ENCODE results near the gene LAMB3.
A peak's percentile ranks its signal among the peaks of the same experiment; 100 is the strongest.

The LAMB3 gene

DNA sequence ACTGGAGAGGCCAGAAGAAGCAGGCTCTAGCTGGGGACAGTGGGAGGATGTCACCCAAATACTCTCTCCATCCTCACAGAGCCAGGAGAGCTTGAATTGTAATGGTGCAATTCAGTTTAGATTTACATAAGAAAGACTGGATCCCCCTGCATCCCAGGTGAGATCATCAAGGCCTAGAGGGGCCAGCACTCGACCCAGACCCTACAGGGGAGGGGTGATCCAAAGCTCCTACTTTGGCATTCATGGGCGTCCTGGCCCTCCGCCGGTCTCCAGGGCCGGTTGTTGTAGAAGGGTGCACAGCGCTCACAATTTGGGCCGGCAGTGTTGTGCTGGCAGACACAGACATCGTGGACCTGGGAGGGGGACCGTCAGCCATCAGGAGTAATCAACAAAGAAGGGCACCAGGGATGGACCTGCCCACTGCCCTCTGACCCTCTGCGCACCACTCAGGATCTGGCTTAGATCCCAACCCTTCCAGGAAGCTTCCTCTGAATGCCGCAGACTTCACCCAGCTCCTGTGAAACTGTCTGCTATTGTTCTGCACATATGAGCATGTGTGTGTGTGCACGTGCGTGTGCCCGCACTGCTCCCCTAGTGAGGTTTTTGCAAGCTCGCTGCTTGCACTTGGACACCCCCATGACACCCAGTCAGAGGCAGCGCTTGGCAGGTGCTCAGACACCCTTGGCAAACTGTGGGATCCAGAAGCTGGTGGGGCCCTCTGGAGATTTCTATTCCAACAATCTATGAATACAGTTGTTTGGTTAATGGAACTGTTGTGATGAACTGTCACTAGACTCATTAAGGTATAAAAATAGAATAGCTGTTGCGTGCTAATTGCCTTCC is 21.6 kb downstream of the LAMB3 start:
- DNase-seq, result no peak

GRCh38 chr1:209629621-209630382 is 22.4 kb downstream of the LAMB3 start:
- DNase-seq, result no peak

GRCh38 chr1:209628618-209629299 is 23.5 kb downstream of the LAMB3 start:
- DNase-seq, result no peak

DNA sequence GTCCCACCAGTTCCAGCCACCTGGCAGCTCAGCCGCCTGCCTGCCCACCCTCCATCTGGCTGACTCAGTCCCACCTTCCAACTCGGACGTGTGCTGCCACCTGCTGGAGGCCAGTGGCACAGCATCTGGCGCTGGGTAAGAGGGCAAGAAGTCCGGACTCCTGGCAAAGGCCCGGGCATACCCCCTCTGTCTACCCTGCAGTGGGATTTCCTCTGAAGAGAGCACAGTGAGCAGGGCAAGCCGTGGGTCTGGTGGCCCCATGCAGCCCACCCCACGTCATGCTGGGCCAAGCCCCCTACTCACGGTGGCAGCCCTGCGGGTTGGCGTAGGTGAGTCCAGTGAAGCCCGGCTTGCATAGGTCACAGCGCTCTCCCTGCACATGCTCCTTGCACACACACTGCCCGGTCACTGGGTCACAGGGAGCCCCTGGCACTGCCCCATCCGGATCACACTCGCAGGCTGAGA is 24.5 kb downstream of the LAMB3 start:
- DNase-seq, result peak; percentile 94

- DNase-seq, result peak; percentile 27
Measured at GRCh38 chr1:209627027-209627731, 25.0 kb downstream of the LAMB3 start.

GRCh38 chr1:209626346-209627026 is 25.7 kb downstream of the LAMB3 start:
- no peak for DNase-seq

- DNase-seq, result peak; percentile 19
Measured at GRCh38 chr1:209625791-209626285, 26.4 kb downstream of the LAMB3 start.

GRCh38 chr1:209624558-209625549 is 27.4 kb downstream of the LAMB3 start:
- DNase-seq, result no peak

DNA sequence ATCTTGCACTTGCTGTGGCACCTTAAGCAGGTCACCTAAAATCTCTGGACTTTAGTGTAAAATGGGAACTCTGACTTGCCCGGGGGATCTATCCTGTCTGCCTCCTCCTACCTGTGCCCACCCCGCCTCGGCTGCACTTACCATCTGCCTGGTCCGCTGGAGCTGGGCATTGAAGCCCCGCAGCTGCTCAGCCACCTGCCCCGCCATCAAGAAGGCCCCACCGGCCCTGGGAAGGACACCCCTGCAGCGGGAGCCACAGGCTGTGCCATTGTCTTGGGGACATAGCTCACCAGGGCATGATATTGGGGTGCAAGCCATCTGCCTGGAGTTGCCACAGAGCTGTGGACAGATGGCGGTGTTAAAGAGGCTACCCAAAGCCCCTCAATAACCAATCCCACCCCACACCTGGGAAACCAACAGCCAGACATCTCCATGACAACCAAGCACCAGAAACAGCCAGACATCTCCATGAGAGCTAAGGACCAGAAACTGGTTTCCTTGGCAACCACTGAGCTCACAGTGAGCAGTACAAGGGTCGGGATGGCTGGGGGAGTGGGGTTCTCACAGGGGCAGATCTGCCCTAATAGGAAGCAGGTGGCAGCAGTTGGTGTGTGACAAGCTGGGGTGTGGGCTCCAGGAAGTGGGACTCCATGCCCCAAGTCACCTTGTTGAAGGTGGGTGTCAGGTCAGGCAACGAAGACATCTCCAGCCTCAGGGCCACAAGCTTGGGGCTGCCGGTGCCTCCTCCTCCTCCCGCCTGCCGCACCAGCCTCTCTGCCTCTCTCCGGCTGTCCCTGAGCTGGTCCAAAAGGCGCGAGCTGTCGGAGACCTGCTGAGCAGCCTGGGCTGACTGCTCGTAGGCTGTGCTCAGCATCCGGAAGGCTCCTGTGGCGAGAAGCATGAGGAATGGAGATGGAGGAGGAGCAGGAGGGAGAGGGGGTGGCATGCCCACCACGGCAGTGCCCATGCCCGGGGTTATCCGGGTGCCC is 29.1 kb downstream of the LAMB3 start:
- no peak for DNase-seq

DNA sequence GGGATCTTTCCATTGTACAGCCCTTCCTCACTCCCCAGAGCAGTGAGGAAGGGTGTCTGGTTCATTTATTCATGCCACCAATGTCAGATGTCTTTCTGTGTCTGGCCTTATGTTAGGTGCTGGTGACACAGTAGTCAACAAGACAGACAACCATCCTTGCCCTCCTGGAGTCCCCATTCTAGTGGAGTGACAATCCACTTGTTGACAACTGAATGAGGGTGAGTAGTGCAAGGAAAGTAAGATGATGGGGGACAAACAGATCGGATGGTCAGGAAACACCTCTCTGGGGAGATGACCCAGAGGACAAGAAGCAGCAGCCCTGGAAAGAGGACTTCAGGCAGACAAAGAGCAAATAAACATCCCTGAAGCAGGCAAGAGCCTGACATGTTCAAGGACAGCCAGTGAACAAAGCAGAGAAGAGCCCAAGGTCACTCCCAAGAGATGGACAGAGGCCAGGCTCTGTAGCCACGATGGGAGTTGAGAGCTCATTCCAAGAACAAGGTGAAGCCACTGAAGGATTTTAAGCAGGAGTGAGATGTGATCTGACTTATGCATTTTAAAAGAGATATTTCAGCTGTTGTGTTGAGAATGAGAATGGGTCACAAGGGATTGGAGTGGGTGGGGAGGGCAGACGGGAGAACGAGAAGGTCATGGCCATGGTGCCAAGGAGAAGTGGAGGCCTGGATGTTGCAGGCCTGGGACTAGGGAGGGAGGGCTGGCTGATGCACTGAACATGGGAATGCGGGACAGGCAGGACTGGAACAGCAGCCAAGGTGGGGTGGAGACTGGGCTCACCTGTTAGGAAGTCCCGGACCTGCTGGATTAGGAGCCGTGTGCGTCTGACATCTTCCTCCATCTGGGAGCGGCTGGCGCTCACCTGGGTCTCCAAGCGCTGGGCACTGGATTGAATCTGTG is 30.2 kb downstream of the LAMB3 start:
- DNase-seq, result no peak

DNA sequence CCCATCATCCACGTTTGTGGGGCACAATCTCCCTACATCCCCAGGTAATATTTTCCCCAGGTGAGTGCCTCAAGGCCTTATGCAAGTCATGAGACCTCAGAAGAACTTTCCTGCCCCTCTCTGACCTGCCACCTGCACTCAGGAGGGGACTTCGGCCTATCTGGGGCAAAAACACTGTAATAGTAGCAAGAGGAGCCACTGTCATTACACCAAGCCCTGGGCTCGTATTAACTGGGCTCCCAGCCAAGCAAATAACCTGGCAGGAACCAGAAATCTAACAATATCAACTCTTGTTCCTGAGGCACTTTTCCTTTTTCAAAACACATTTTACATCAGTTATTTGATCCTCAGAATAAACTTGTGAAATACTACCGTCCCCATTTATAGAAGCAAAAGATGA is 30.9 kb downstream of the LAMB3 start:
- no peak for DNase-seq

- no peak for DNase-seq
Measured at GRCh38 chr1:209620487-209620884, 31.7 kb downstream of the LAMB3 start.

DNA sequence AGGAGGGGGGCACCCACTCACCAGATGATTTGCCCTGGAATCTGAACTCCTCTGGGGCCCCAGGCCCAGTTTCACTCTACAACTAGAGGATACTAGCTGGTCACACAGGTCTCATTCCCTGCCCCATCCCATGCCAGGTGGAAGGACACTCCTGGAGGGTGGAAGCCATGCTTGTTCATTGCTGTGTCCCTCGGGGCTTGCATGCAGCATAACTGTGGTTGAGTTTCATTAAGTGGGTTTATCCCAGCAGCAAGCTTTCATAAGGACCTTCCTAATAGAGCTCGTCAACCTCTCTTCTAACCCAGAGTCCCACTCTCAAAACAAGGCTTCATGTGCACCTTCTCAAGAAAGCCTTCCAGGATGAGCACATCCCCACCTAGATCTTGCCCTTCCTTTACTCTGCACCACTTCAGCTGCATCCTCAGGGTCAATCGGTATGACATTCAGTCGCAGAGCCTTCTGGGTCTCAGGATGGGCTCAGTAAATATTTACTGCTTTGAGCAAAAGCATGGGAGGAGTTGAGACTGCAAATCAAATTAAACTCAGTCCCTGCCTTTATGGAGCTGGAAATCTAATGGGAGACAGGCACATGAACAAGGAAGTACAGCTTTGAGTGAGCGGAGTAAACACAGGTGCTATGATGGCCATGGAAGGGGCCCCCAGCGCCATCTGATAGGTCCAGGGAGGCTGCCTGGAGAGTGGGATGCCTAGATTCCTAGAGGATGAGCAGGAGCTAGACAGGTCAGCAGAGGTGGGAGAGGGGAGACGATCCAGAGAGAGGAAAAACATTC is 32.3 kb downstream of the LAMB3 start:
- DNase-seq, result no peak

DNA sequence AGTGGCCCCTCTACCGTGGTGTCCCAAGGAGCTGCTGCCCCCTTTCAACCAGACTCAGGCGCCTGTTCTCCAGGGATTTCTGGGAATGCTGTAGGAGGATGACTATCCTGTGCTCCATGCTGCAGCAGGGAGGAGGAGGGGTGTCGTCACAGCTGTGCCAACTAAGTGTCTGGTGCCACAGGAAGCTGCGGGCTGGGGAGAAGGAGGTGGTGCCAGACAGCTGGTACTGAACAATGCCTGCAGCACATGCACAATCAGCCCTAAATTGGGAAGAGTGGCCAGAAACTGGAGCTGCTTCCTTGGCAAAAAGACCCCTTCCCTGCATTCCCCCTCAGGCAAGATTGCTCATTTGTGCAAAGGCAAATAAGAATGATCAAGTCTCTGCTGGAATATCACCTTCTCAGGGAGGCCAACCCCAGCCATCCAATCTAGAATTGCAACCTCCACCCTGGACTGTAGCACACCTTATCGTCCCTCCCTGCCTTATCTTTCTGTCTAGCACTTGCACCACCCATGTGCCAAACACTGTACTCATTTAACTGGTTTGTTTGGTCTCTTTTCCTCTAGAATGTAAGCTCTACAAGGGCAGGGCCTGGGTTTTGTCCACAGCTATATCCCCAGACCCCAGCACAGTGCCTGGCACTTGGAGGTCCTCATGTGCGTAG is 33.3 kb downstream of the LAMB3 start:
- no peak for DNase-seq

DNA sequence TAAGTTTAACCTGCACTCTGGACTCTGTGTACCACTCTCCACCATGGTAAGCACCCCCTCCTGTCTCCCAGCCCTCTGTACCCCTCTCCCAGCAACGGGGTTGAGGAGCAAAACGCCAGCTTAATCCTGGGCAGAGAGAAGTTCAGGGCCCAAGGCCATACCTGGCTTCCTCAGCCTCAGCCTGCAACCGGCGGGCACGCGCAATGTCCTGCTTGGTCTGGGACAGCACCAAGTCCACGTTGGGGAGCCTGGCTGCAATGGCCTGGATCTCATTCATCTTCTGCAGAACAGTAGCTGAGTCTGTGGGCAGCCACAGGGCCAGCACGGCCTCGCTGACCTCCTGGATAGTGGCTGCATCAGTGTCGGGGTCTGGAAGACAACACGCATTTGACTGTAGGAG is 33.9 kb downstream of the LAMB3 start:
- DNase-seq, result no peak

DNA sequence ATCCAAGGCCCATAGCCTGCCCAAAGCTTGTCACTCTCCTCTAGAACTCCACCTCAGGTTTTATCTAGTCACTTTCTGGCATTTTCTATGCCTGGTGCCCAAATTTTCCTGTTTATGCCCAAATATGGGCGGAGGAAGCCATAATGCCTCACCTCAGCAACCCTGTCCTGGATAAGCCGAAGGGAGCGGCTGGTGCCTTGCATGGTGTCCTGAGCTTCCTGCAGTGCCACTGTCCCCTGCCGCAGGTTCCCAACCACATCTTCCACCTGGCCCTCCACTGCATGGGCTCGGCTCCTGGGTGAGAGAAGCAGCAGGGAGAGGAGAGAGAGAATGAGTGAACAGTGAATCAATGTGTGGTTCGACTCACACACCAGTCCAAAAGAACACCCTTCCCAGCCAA is 34.5 kb downstream of the LAMB3 start:
- no peak for DNase-seq

Measured in NCI-H82 (cell line).